GM12873 (cell line): ENCODE measurements around the gene SORL1-AS1.

Source experiments
- CTCF ChIP-seq: IDR thresholded peaks from 2 replicates; pipeline ENCODE4 v1.5.1; 2012; ENCODE audit warnings: low read depth, mild to moderate bottlenecking, moderate library complexity, low read length, control low read depth; ENCODE audit not compliant: insufficient read depth; ENCODE audit errors: missing control alignments

SORL1-AS1 gene

GRCh38 chr11:121488641-121489040 is 35.9 kb upstream of the SORL1-AS1 start:
- TF ChIP-seq CTCF, result no peak

- TF ChIP-seq CTCF, result no peak
Observed at GRCh38 chr11:121488170-121488569, 35.4 kb upstream of the SORL1-AS1 start.

GRCh38 chr11:121487191-121487590 is 34.4 kb upstream of the SORL1-AS1 start:
- TF ChIP-seq CTCF, result no peak

GRCh38 chr11:121486054-121486453 is 33.3 kb upstream of the SORL1-AS1 start:
- no peak for TF ChIP-seq CTCF

GRCh38 chr11:121485216-121485615 is 32.4 kb upstream of the SORL1-AS1 start:
- TF ChIP-seq CTCF, result no peak

GRCh38 chr11:121483805-121484480 is 31.2 kb upstream of the SORL1-AS1 start:
- TF ChIP-seq CTCF, result no peak

- TF ChIP-seq CTCF, result no peak
Observed at GRCh38 chr11:121482231-121483129, 29.7 kb upstream of the SORL1-AS1 start.
